ENCODE data around the gene ELMOD3.
A peak's percentile ranks its signal among the peaks of the same experiment; 100 is the strongest.
"Not testable (repeated sequence)": the region's sequence is repeated elsewhere in the genome, so short reads cannot be mapped to it uniquely, and the experiment has no call there.

Gene ELMOD3

GRCh38 chr2:85329701-85330100, 24.9 kb upstream of the ELMOD3 start:
- DNase-seq, result not testable (repeated sequence)

- no peak for DNase-seq
Measured at GRCh38 chr2:85330839-85331636, 23.5 kb upstream of the ELMOD3 start.

DNA sequence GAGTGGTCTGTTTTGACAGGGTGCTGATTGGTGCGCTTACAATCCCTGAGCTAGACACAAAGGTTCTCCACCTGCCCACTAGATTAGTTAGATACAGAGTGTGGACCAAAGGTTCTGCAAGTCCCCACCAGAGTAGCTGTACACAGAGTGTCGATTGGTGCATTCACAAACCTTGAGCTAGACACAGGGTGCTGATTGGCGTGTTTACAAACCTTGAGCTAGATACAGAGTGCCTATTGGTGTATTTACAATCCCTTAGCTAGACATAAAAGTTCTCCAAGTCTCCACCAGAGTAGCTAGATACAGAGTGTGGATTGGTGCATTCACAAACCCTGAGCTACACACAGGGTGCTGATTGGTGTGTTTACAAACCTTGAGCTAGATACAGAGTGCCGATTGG, 20.7 kb upstream of the ELMOD3 start:
- DNase-seq, result not testable (repeated sequence)

DNA sequence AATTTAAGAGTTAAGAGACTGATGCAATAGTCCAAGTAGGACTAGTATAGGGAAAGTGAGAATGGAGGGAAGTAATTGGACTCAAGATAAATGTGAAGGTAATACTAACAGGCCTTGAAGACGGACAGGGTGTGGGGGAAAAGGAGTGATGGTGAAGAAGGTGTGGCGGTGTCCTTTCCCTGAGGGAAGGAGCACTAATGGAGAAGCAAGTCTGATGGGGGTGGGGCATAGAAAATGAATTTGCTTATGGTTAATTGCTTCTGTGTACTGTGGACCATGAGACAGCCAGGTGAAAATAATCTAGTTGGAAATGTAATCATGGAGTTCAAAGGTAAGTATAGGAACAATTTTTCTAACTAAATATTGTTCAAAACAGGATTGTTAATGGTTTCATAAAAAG, 19.6 kb upstream of the ELMOD3 start:
- no peak for DNase-seq

DNA sequence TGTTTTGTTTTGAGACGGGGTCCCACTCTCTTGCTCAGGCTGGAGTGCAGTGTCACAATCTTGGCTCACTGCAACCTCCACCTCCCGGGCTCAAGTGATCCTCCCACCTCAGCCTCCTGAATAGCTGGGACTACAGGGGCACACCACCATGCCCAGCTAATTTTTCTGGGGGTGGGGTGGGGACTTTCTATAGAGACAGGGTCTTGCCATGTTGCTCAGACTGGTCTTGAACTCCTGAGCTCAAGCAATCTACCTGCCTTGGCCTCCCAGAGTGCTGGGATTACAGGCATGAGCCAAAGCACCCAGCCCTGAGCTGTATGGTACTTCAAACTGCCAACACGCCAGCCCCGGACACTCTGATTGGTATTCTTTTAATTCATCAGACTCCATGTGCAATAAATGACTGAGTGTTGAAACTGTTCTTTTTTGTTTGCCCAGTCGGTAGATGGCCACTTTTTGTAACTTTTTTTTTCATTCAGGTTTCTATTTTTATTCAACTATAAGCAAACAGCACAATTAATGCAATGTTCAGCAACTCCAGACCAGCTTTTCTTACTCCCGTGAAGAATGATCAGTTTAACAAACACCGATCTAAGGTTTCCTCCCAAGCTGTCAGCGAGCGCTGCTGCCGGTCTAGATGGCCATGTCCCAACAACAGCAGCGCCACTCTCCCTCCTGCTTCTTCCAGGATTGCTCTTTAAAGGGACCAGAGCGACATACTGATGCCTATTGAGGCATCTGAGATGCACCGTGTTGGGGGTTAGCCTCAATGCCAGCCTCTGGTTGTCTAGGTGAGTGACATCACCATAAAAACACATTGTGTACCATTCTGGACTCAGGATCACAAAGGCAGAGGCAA, 14.3 kb upstream of the ELMOD3 start:
- no peak for DNase-seq

DNA sequence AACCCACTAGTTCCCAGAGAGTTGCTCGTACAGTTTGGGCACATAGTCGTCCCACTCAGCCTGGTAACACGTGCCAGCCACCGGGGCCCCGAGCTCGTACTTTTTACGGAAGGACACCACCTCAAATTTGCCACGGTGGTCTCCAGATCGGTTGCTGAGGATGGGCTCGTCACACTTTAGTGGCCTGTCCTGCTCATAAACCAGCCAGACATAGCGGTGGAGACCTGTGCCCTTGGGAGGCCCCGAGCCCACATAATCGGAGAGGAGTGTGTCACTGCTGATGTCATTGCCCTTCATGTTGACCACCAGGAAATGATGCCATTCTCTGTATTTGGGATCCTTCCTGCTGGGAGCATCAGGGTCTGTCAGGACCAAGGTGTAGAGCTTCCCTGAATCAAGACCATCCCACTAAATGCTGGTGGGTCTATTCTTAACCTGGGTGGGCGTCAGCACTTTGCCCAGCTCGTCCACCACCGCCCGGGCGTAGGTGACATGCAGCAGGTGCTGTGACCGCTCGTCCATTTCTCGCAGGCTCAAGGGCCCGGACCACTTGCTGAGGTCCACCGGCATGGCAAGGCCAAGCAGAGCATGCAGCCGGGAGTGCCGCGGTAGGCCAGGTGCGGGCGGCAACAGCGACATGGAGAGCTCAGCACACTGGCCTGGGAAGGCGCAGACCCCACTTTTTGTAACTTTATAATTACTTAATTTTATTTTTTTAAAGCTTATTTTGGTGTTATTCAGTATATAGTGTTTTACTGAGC, 13.1 kb upstream of the ELMOD3 start:
- DNase-seq, result no peak

DNA sequence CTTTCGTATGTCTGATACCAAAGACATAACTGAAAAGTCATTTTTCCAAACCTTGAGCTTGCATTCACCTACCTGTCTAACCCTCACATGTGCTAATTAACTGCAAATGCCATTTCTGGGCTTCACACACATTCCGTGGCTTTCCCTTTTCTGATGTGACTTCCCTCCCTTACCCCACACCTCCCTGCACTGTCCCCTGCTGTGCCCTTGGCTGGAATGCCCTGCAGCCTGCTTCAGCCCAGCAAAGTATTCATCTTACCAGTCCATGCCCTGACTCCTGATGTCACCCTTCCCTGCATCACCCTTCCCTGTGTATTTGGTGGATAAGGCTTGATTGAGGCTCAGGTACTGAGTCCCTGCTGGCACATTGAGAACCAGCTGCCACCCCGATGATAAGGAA, 12.4 kb upstream of the ELMOD3 start:
- no peak for DNase-seq

GRCh38 chr2:85343207-85343895, 11.2 kb upstream of the ELMOD3 start:
- DNase-seq, result not testable (repeated sequence)

- no peak for DNase-seq
Measured at GRCh38 chr2:85344356-85344954, 10.1 kb upstream of the ELMOD3 start.

DNA sequence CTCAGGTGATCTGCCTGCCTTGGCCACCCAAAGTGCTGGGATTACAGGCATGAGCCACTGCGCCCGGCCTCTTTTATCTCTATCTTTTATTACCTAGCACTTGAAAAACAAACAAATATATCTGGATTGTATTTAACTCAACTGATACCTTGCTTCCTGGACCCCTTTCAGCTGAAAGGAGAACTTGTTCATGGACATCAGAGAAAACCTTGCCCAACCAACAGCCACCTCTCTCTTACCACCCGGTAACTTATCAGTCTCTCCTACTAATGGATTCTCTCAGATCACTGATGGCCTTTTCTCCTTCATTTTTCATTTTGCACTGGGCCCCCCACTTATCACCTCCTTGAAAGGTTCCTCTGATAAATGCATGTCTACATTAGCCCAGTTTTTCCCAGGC, 7.0 kb upstream of the ELMOD3 start:
- no peak for DNase-seq

- DNase-seq, result peak in 1 of 2 donors; percentile 11
Measured at GRCh38 chr2:85353876-85354285, 688 bp upstream of the ELMOD3 start.

DNA sequence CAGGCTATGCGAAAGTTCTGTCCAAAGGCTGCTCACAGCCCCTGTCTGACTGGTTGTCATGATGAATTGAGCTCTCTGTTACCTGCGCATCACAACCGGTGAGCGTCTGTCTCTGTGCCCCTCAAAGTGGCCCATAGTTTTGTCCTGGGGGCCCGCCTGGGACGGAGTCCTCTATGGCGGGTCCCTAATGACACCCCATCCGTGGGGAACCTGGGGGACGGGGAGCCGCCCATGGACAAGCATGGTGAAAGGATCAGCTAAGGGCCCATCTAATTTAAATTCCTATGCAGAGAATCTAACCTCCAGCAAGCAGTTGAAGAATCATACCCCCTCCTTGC, 473 bp downstream of the ELMOD3 start:
- no peak for DNase-seq

DNA sequence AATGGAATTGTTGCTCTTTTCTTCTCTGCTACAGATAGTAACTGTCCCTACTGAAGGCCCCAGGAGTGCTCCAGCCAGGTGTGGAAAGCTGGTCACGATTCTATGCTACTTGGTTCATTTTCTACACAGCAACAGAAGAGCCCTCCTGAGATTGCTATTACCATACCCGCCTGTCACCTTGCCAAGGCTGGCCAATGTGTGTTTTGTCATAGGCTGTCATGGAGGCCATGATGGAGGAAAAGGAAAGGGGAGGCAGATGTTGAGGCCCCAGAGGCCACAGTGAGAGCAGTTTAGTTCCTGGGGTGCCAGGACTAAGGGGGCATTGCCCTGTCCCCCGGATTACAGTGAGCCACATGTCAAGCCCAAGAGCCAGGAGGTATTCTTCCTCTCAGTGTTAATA, 952 bp downstream of the ELMOD3 start:
- DNase-seq, result no peak

DNA sequence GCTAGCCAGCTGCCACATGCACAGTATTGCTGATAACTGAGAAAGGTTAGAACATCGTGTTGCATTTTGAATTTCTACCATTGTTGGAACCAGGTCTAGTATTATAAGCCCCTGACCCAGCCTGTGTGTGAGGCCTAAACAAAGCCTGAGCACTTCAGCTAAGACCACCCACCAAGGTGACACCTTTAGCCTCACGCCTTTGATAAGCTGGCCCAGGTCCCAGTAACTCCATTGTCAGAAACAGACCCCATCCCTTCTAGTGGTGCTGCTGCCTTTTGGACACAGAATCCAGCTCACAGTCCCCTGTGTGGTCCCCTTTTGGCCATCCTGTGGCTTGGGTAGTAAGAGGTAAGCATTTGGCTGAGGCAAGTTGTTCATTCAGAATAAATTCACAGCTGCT, 1.6 kb downstream of the ELMOD3 start:
- DNase-seq, result no peak

GRCh38 chr2:85357736-85358135, 3.2 kb downstream of the ELMOD3 start:
- DNase-seq, result no peak

- not testable (repeated sequence) for DNase-seq
Measured at GRCh38 chr2:85362653-85363387, 8.3 kb downstream of the ELMOD3 start.

- no peak for DNase-seq
Measured at GRCh38 chr2:85367180-85367579, 12.6 kb downstream of the ELMOD3 start.

DNA sequence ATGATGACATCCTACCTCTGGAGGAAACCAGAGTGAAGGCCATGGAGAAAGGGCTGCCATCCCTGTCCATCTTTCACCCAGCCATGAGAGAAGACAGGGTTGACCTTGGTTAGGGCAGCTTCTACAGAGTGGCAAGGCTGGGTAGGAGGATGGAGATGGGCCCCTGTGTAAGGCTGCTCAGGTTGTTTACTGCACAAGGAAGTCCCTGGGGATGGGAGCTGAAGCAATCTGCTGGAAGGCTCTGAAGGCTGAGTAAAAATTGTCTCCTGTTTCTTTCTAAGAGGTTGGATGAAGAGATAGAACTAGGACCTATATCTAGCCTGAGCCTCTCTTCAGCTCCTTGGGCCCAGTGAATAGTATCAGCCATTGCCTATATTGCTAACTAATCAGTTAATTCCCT, 14.4 kb downstream of the ELMOD3 start:
- DNase-seq, result no peak

- no peak for DNase-seq
Measured at GRCh38 chr2:85369500-85369899, 14.9 kb downstream of the ELMOD3 start.

GRCh38 chr2:85371045-85371444, 16.5 kb downstream of the ELMOD3 start:
- DNase-seq, result no peak

DNA sequence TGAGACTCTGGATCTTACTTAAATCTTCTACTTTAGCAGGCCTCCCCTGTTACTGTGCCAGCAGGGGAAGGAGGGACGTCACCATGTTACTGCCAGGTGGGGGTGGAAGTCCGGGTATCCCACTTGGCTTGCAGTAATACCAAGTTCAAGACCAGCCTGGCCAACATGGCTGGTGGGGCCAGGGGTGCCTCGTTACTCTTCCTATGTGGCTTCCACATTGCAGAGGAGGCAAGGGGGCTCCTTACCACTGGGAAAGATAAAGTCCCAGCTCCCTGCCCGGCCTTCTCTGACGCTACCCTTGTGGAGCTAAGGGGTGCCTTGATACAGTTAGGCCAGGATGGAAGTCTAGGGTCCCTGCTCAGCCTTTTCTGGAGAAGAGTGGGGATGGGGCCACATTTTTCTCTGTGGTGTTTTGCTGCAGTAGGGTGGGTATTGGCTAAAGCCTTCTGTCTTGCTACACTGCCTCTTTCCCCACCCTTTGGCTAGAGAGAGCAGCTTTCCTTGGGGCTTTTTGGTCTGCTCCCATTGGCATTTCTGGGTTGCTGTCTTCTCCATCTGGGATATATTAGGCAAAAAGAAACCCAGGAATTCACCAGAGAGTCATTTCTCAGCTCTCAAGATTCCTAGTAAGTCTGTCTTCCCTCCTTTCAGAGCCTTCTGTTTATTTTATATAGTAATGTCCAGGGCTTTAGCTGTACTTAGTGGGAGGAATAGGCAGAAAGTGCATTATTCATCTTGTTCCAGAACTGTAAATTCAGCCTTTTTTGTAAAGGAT, 21.9 kb downstream of the ELMOD3 start:
- no peak for DNase-seq
